NK-92 (cell line): ENCODE measurements around the gene VAX1.
"Not testable (repeated sequence)": the region's sequence is repeated elsewhere in the genome, so short reads cannot be mapped to it uniquely, and the experiment has no call there.

Experiments used
- DNase-seq: peaks from one replicate; lab custom pipeline; 2025; ENCODE audit not compliant: unreplicated experiment; lab: John Stamatoyannopoulos, UW

Gene VAX1

DNA sequence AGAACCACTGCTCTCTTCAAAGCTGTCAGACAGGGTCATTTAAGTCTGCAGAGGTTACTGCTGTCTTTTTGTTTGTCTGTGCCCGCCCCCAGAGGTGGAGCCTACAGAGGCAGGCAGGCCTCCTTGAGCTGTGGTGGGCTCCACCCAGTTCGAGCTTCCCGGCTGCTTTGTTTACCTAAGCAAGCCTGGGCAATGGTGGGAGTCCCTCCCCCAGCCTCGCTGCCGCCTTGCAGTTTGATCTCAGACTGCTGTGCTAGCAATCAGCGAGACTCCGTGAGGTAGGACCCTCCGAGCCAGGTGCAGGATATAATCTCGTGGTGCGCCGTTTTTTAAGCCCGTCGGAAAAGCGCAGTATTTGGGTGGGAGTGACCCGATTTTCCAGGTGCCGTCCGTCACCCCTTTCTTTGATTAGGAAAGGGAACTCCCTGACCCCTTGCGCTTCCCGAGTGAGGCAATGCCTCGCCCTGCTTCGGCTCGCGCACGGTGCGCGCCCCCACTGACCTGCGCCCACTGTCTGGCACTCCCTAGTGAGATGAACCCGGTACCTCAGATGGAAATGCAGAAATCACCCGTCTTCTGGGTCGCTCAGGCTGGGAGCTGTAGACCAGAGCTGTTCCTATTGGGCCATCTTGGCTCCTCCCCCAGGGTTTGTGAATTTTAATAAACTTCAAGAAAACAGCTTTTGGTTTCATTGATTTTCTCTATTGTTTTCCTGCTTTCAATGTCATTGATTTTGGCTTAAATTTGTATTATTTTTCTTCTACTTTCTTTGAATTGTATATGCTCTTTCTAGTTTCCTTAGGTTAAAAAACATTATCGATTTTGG lies 53.4 kb downstream of the VAX1 start:
- DNase-seq, result not testable (repeated sequence)
